GM23338 (cell line): ENCODE results near the gene ACVR2A. TPM values are rescaled to one million over a fixed set of nuclear protein-coding genes. Genes with fewer than 3 reads are reported as not detected.

Experiments used
- ATAC-seq: fragments of 200-7000 bp; cut with Tn5 transposase; 3 replicates; pipeline ENCODE4 v1.9.1; 2020
- DNase-seq: peaks from one replicate; pipeline ENCODE4 v3.0.0-alpha.2; 2015; ENCODE audit warnings: low spot score
- H2AFZ ChIP-seq: fragments of 200-600 bp; sonication (generic); 2 replicates; pipeline ENCODE4 v1.8.0; 2016; ENCODE audit warnings: antibody characterized with exemption, mild to moderate bottlenecking, moderate library complexity
- H3F3A ChIP-seq: fragments of 200-600 bp; sonication (generic); replicated peaks from 2 replicates; pipeline ENCODE4 v1.8.0; 2017; ENCODE audit warnings: antibody characterized with exemption, mixed run types, low read depth
- H3K27ac ChIP-seq: fragments of 200-600 bp; sonication (generic); 2 replicates; pipeline ENCODE4 v1.6.1; 2016; ENCODE audit warnings: low read depth
- H3K27me3 ChIP-seq: fragments of 200-600 bp; sonication (generic); 2 replicates; pipeline ENCODE4 v1.8.0; 2016; ENCODE audit warnings: mild to moderate bottlenecking, mixed run types, moderate library complexity; ENCODE audit not compliant: insufficient read depth
- H3K36me3 ChIP-seq: fragments of 200-600 bp; sonication (generic); 2 replicates; pipeline ENCODE4 v1.8.0; 2016; ENCODE audit warnings: mild to moderate bottlenecking; ENCODE audit not compliant: insufficient read depth
- H3K4me1 ChIP-seq: fragments of 200-600 bp; sonication (generic); 2 replicates; pipeline ENCODE4 v1.8.0; 2016; ENCODE audit warnings: mild to moderate bottlenecking, moderate library complexity; ENCODE audit not compliant: insufficient read depth
- H3K4me2 ChIP-seq: fragments of 200-600 bp; sonication (generic); 2 replicates; pipeline ENCODE4 v1.7.1; 2017; ENCODE audit warnings: mixed run types
- H3K4me3 ChIP-seq: fragments of 200-600 bp; sonication (generic); 2 replicates; pipeline ENCODE4 v1.6.1; 2016; ENCODE audit warnings: mixed run types
- H3K79me2 ChIP-seq: fragments of 200-600 bp; sonication (generic); replicated peaks from 2 replicates; pipeline ENCODE4 v1.8.0; 2017; ENCODE audit warnings: mild to moderate bottlenecking; ENCODE audit not compliant: insufficient read depth
- H3K9me2 ChIP-seq: fragments of 200-600 bp; sonication (generic); 2 replicates; pipeline ENCODE4 v1.8.0; 2017; ENCODE audit not compliant: insufficient read depth
- H4K20me1 ChIP-seq: fragments of 200-600 bp; sonication (generic); replicated peaks from 2 replicates; pipeline ENCODE4 v1.8.0; 2017; ENCODE audit warnings: mild to moderate bottlenecking; ENCODE audit not compliant: insufficient read depth
- H3K27ac Mint-ChIP-seq: 2 replicates; pipeline ENCODE4 v1.8.0; 2020; ENCODE audit warnings: inconsistent platforms, mild to moderate bottlenecking, moderate library complexity, mixed read lengths
- H3K27me3 Mint-ChIP-seq: 3 replicates; pipeline ENCODE4 v1.8.0; 2022; ENCODE audit warnings: low read depth, mild to moderate bottlenecking, moderate library complexity, mixed read lengths, inconsistent platforms; ENCODE audit not compliant: insufficient read depth, poor library complexity
- H3K36me3 Mint-ChIP-seq: 3 replicates; pipeline ENCODE4 v1.8.0; 2021; ENCODE audit warnings: low read depth, mild to moderate bottlenecking, inconsistent platforms, moderate library complexity, mixed read lengths
- H3K4me1 Mint-ChIP-seq: 3 replicates; pipeline ENCODE4 v1.8.0; 2020; ENCODE audit warnings: mild to moderate bottlenecking, inconsistent platforms, mixed read lengths
- H3K4me3 Mint-ChIP-seq: 3 replicates; pipeline ENCODE4 v1.8.0; 2021; ENCODE audit warnings: moderate library complexity, mild to moderate bottlenecking, inconsistent platforms, mixed read lengths
- H3K9me3 Mint-ChIP-seq: 3 replicates; pipeline ENCODE4 v1.8.0; 2020; ENCODE audit warnings: moderate library complexity, mild to moderate bottlenecking, inconsistent platforms, mixed read lengths
- CREB1 ChIP-seq: fragments of 250-450 bp; sonication (Bioruptor Pico); IDR thresholded peaks from 2 replicates; pipeline ENCODE4 v1.5.0; 2020; ENCODE audit warnings: low read depth, mild to moderate bottlenecking, moderate library complexity
- CTCF ChIP-seq, 2 experiments: fragments of 200-600 bp in 1 of 2; sonication (generic) in 1 of 2; conservative IDR thresholded peaks; 2 replicates each; pipeline versions ENCODE4 v1.5.1 to v1.6.1; 2016 to 2017; ENCODE audit warnings: antibody characterized with exemption in 2 of 2, low read depth in 2 of 2, mild to moderate bottlenecking in 2 of 2, moderate library complexity in 1 of 2
- EZH2 ChIP-seq: fragments of 200-600 bp; sonication (generic); IDR thresholded peaks from one replicate; pipeline ENCODE4 v1.8.0; 2017; ENCODE audit warnings: antibody characterized with exemption, mild to moderate bottlenecking, low read depth; ENCODE audit not compliant: unreplicated experiment
- EZH2phosphoT487 ChIP-seq: fragments of 200-600 bp; sonication (generic); IDR thresholded peaks from one replicate; pipeline ENCODE4 v1.8.1; 2018; ENCODE audit warnings: antibody characterized with exemption; ENCODE audit not compliant: unreplicated experiment
- NANOG ChIP-seq: IDR thresholded peaks from 2 replicates; pipeline ENCODE4 v1.6.1; 2016; ENCODE audit warnings: antibody characterized with exemption, borderline replicate concordance
- REST ChIP-seq: IDR thresholded peaks from one replicate; pipeline ENCODE4 v1.6.1; 2018; ENCODE audit warnings: antibody characterized with exemption; ENCODE audit not compliant: unreplicated experiment
- polyA plus RNA-seq: library from polyadenylated mRNA; unstranded; fragments of >200 nt; fragmentation: Nextera tagmentation; extraction: Ambion mirVana; gene quantifications from 2 replicates; pipeline ENCODE4 v1.2.1, GENCODE V29; 2016
- total RNA-seq: library from RNA; depleted of rRNA; stranded (reverse); fragments of >200 nt; shearing (Covaris generic); gene quantifications from 2 replicates; pipeline ENCODE4 v1.2.3, GENCODE V29; 2014
- TF ChIP-seq, protein P1 (sequence below): IDR thresholded peaks from 2 replicates; pipeline ENCODE4 v1.6.1; 2016; ENCODE audit warnings: antibody characterized with exemption

Gene ACVR2A
- total and polyA plus RNA-seq, 2 experiments from 2014 or later = 11.8 to 15.6 TPM

DNA sequence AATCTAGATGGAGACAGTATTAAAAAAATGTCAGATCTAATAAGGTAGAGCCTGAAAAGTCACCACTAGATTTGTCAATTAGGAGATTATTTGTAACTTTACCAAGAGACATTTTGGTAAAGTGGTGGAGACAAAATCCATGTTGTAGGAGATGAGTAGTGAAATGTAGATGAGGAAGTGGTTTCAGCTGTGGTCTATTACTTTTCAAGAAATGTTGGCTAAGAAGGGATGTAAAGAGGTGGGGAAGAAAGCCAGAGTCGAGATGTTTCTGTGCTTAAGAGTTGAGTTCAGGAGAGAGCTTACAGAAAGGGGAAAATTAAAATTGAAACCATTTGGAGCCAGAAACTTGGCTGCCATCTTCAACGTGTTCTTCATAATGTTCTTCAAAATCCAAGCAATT, 22.2 kb downstream of the ACVR2A start (continued):
- TF ChIP-seq CTCF (conservative IDR thresholded peaks at IDR 0.05; ENCODE audit: low read depth in 2 of 2) (no peak), REST (no peak)
- TF ChIP-seq, protein P1, sequence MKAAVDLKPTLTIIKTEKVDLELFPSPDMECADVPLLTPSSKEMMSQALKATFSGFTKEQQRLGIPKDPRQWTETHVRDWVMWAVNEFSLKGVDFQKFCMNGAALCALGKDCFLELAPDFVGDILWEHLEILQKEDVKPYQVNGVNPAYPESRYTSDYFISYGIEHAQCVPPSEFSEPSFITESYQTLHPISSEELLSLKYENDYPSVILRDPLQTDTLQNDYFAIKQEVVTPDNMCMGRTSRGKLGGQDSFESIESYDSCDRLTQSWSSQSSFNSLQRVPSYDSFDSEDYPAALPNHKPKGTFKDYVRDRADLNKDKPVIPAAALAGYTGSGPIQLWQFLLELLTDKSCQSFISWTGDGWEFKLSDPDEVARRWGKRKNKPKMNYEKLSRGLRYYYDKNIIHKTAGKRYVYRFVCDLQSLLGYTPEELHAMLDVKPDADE = no peak

DNA sequence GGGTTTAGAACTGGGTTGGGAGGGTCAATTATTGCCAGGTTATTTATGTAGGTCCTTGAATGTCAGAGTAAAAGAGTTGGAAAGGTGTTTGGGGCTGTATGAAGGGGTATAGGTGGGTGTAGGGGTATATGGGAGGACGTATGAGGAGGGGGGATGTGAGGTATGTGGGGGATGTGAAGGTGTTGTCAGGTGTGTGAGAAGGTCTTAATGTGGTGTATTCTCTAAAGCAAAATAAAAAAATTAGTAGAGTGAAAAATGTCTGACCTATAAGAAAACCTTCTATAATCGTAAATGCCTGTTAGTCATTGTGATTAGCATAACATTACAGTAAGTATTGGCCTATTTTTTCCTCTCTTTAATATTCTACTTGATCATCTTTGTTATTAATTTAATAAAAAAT, 25.1 kb downstream of the ACVR2A start:
- H3K4me1 ChIP-seq = peaks cover 30% of the 10 kb centered on the region
- 0 out of 2 replicates have a peak, but pooled peaks cover 5% of the 10 kb centered on the region for H3K9me2 ChIP-seq
- Mint-ChIP-seq H3K36me3 (no peaks in the 10 kb centered on the region), H3K27ac (peak overlapping the region; percentile 61; the same call in 1 of the 2 replicates), H3K4me1 (peaks cover 28% of the 10 kb centered on the region), H3K27me3 (peaks cover 1% of the 10 kb centered on the region), H3K9me3 (no peaks in the 10 kb centered on the region), H3K4me3 (no peak overlapping the region)
- H3K4me2 ChIP-seq = no peak overlapping the region
- H3K36me3 ChIP-seq = no peaks in the 10 kb centered on the region
- no peak overlapping the region for H2AFZ ChIP-seq
- H3K27me3 ChIP-seq = no peaks in the 10 kb centered on the region
- H3K79me2 ChIP-seq = peaks cover 99% of the 10 kb centered on the region
- 0 out of 2 replicates have a peak, but pooled peaks cover 11% of the 10 kb centered on the region for H4K20me1 ChIP-seq
- H3F3A ChIP-seq = no peaks in the 10 kb centered on the region
- no peak for DNase-seq
- peak; percentile 36; the same call in 2 of the 3 replicates for ATAC-seq
- H3K27ac ChIP-seq = 0 out of 2 replicates have a peak overlapping the region, but pooled peaks have one; percentile 13
- H3K4me3 ChIP-seq = no peak overlapping the region
- no peak for TF ChIP-seq EZH2phosphoT487

GRCh38 chr2:147872967-147873366, 28.1 kb downstream of the ACVR2A start:
- H2AFZ ChIP-seq = no peak overlapping the region
- no peaks in the 10 kb centered on the region for H3F3A ChIP-seq
- peaks cover 52% of the 10 kb centered on the region for H3K4me1 ChIP-seq
- H3K79me2 ChIP-seq = peaks cover 97% of the 10 kb centered on the region
- H3K4me2 ChIP-seq = no peak overlapping the region
- Mint-ChIP-seq H3K27me3 (peaks cover 1% of the 10 kb centered on the region), H3K4me3 (no peak overlapping the region), H3K4me1 (peaks cover 53% of the 10 kb centered on the region), H3K9me3 (no peaks in the 10 kb centered on the region), H3K27ac (no peak overlapping the region), H3K36me3 (no peaks in the 10 kb centered on the region)
- no peak overlapping the region for H3K27ac ChIP-seq
- ATAC-seq (no peak), DNase-seq (no peak)
- H4K20me1 ChIP-seq = 0 out of 2 replicates have a peak, but pooled peaks cover 5% of the 10 kb centered on the region
- no peaks in the 10 kb centered on the region for H3K27me3 ChIP-seq
- H3K9me2 ChIP-seq = no peaks in the 10 kb centered on the region
- no peak overlapping the region for H3K4me3 ChIP-seq
- no peaks in the 10 kb centered on the region for H3K36me3 ChIP-seq
- TF ChIP-seq NANOG (no peak), CREB1 (CRISPR knock-in tag) (no peak), EZH2 (no peak)
- TF ChIP-seq, protein P1 = no peak
